HL-60/S4 (cell line): ENCODE results near the gene TAX1BP3.

ENCODE experiments used
- in situ Hi-C: fragments of 300-500 bp; cut with MboI; formaldehyde crosslinking; loops from 2 replicates; pipeline ENCODE4 v1.14.3; 2022; ENCODE audit warnings: low sequenced_read_pairs

Gene TAX1BP3

DNA sequence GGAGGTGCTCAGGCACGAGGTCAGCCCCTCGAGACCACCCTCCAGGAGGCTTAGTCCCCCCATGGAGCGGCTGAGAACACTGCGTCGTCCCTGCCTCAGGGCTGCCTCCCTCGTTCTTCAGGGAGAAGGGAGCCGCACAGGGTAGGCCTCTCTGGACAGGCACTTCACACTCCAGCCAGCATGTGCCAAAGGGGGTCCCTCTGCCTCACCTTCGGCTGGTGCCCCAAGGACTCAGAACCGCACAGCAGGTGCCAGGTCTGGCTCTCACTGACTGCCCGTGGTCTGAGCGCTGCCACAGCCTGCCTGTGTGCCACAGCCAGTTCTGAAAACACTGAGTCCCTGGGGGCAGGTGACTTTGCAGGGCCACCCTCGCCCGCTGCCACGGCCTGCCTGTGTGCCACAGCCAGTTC lies 20.5 kb upstream of the TAX1BP3 start:
- in situ Hi-C loops: no loop called here

DNA sequence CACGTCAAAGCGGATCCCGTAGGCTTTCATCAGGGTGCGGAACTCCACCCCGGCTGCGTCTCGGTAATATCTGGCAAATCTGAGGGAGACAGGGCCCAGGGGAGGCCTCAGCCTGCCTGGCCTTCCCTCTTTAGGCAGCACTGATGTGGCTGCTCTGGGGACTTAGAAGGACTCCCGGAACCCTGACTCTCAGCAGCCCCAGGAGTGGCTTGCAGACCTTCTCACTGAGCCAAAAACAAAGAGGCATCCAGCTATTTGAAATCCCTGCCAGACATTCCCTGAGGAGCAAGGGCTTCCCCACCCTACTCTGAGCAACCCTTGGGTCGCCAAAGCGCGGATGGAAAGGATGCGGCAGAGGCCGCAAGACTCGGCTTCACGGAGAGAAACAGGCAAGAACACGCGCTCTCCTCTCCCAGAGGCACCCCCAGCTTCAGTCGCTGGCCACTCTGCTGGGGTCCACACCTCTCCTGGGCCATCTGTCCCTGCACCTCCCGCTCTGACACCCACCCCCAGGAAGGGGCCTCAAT lies 19.7 kb upstream of the TAX1BP3 start:
- in situ Hi-C loops: no loop called here

DNA sequence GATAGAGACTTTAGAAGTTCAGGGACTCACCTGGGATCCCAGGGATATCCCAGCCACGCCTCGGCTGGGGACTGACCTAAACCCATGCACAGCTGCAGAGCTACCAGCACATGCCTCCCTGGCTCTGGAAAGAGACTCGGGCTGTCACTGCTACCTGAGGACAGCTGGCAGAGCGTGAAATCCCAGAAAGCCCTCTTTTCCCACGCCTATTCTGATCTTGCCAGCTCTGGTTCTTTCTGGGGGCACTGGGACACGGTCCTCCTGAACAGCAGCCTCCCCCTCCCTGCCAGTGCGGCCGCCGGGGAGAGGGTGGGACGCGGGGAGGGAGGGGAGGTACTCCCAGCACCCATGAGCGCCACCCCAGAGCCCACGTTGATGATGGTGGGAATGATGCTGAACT lies 16.8 kb upstream of the TAX1BP3 start:
- in situ Hi-C loops: no loop called here

GRCh38 chr17:3683054-3683511 lies 14.7 kb upstream of the TAX1BP3 start:
- in situ Hi-C loops: no loop called here

GRCh38 chr17:3682033-3682432 lies 13.7 kb upstream of the TAX1BP3 start:
- in situ Hi-C loops: no loop called here

DNA sequence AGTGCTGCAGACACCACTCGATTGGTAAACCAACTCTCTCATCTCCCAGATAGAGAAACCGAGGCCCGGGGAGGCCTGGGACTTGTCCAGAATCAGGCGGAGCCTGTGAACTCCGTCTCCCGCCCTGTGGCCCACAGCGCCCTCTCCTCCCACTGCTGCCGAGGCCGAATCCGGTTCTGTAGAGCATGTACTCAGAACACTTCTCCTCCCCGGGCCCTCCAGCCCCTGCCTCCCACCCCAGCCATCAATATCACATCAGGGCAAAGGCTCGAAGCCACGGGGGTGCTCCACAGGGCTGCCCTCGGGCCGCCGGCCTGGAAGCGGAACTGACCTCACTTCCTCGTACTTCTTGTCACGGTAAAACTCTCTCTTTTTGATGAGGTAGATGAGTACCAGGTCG lies 13.2 kb upstream of the TAX1BP3 start:
- in situ Hi-C loops: no loop called here

- in situ Hi-C loops: no loop called here
Measured at GRCh38 chr17:3681057-3681456, 12.7 kb upstream of the TAX1BP3 start.

DNA sequence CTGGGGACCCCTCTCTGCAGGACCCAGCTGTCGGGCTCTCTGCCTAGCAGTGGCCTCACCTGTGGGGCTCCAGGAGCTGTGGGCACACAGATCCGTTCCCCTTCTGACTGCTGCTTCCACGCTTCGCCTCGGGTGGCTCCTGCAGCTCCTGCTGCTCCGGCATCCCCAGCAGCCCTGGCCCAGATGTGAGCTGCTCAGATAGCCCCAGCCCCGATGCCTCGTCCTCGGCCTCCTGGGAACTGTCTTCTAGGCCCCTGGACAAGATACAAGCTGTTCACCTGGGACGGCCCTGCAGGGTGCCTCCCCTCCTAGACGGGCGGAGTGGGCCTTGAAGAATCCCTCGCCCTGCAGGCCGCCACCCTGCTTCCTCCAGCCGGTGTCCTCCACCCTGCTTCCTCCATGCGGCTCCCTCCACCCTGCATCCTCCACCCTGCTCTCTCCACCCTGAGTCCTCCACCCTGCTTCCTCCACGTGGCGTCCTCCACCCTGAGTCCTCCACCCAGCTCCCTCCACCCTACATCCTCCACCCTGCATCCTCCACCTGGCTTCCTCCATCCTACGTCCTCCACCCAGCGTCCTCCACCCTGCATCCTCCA lies 11.3 kb upstream of the TAX1BP3 start:
- in situ Hi-C loops: no loop called here

DNA sequence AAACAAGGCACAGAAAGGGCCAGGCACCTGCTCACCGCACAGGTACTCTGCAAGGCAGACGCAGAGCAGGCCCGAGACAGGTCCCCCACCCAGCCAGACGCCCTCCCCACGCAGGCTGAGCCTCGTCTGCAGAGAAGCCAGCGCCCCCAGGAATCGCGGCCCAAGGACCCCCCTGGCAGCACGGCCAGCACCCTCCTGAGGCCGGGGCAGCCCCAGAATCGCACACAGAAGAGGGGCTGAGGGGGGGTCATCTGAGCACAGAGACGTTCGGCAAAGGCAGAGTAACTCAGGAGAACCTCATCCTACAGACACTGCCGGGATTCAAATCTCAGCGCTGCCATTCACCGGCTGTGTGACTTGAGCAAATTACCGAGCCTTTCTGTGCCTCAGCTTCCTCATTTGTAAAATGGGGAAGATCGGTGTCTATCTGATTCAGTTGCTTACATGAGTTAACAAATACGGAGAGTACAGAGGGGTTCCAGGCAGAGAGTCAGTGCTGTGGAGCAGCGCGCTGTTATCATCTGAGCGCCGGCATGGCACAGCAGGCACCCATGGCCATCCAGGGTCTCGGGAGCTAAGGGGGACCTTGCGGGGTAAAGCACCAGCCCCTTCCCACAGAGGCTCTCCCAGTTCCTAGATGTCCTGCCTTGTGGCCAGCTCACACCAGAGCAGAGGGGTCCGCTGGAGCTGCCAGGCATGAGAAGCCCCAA lies 10.6 kb upstream of the TAX1BP3 start:
- in situ Hi-C loops: no loop called here

- in situ Hi-C loops: no loop called here
Measured at GRCh38 chr17:3678095-3678820, 9.9 kb upstream of the TAX1BP3 start.

- in situ Hi-C loops: no loop called here
Measured at GRCh38 chr17:3675886-3676285, 7.5 kb upstream of the TAX1BP3 start.

DNA sequence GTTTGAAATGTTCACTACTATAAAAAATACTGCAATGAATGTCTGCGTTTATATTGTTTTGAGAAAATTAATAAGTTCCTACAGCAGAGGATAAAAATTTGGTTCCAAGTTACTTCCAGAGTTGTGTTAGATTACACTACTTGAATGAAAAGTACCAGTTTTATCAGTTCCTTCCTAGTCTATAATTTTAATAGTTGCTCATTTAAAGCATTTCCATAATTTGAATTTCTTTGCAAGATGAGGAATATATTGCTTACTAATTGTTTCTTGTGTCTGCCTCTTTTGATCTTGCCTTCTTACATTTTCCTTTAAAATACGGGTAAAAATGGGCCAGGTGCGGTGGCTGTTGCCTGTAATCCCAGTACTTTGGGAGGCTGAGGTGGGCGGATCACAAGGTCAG lies 4.2 kb upstream of the TAX1BP3 start:
- in situ Hi-C loops: no loop called here

GRCh38 chr17:3669548-3669947 lies 1.2 kb upstream of the TAX1BP3 start:
- in situ Hi-C loops: no loop called here

- in situ Hi-C loops: no loop called here
Measured at GRCh38 chr17:3669085-3669347, 638 bp upstream of the TAX1BP3 start.

DNA sequence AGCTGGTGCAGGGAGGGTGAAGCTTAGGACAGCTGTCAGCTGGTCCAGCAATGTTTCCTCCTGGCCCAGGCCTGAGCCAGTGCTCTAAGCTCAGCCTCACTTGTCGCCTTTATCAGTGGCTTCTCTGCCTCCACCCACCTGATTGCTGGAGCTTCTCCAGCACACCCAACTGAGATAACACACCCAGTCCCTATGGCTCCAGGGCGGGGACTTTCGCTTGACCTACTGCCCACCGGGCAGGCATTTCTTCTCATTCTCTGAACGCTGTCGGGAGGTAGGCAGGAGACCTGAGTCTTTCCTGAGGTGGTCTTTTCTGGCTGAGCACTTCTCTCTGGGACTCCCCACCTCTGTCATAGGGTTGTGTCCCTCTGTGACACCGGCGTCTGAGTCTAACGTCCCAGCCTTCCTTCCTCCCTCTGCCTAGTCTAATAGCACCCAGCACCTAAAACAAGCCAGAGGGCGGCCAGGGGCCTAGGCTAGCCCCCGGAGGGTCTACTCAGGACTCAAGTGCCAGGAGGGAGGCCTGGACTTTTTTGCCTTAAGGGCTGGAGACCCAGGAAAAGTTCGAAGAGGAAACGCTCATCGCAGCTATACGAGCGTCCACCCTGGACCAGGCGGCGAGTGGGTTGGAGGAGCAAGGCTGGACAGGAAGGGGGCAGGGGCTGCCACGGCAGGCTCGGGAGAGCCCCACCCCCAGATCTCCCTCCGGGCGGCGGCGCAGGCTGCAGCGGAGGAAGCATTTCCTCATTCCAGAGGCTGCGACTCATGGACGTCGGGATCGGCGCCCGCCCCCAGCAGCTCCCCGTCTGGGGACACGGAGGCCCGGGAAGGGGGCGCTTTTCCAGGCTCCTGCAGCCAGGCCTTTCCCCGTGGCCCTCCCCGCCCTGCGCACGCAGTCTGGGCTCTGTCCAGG lies 756 bp downstream of the TAX1BP3 start:
- in situ Hi-C loops: no loop called here

- in situ Hi-C loops: no loop called here
Measured at GRCh38 chr17:3666516-3666915, 1.9 kb downstream of the TAX1BP3 start.

GRCh38 chr17:3665834-3666233 lies 2.5 kb downstream of the TAX1BP3 start:
- in situ Hi-C loops: no loop called here

GRCh38 chr17:3663102-3664011 lies 5.0 kb downstream of the TAX1BP3 start:
- in situ Hi-C loops: no loop called here

DNA sequence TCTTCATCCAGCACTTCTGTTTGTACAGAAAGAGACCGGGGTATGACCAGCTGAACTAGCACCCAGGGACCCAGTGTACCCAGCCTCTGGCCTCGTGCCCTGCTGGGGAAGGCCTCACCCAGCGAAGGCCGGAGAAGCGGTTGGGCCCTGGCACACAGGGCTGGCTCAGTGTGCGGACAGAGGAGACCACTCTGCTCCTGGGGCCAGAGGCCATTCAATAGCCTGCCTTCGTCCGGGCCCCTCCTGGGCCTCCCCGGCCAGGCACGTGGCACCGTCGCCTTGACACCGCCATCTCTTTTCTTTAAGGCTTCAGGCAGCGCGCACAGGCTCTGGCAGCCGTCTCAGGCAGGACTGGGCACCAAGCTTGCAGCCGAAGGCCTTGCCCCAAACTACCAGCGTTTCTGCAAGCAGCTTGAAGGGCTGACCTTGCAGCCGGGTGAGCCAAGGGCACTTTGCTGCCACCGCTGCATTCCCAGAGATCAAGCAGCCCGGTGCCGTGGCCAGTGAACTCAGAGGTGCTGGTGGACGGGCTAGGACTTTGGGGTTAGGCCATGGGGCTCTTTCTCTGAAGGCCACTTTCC lies 8.0 kb downstream of the TAX1BP3 start:
- in situ Hi-C loops: no loop called here
